ENCODE results near the gene RNF123. TPM values are rescaled to one million over a fixed set of nuclear protein-coding genes. Genes with fewer than 3 reads are reported as not detected.

Gene RNF123
- total and polyA plus RNA-seq, 2 donors (not counting 3 experiments of a cell fraction or from before 2014, with no cell fraction given): 43.4 to 59.3 TPM

GRCh38 chr3:49729966-49730609 lies 40.7 kb downstream of the RNF123 start:
- Histone ChIP-seq H3K9ac (replicated peaks; ENCODE audit: extremely low read depth, insufficient read depth, low read length) (no peak overlapping the region), H3K9me3 (replicated peaks; ENCODE audit: control insufficient read depth, insufficient read depth, low read length) (no peaks in the 10 kb centered on the region), H3K27me3 (ENCODE audit: control insufficient read depth in 2 of 2, insufficient read depth in 2 of 2, low read length in 2 of 2) (no peaks in the 10 kb centered on the region), H3K27ac (ENCODE audit: insufficient read depth, low read depth, low read length) (no peak overlapping the region), H4K20me1 (replicated peaks; ENCODE audit: control insufficient read depth, extremely low read depth, insufficient read depth, low read length) (no peaks in the 10 kb centered on the region), H3K9me1 (replicated peaks; ENCODE audit: control insufficient read depth, extremely low read depth, insufficient read depth, low read length) (no peaks in the 10 kb centered on the region), H3K4me3 (replicated peaks in 1 of 3; ENCODE audit: insufficient read depth in 1 of 3, low read depth in 1 of 3, low read length in 3 of 3) (no peak overlapping the region), H3K4me2 (ENCODE audit: insufficient read depth, low read length) (no peak overlapping the region), H3K79me2 (ENCODE audit: control insufficient read depth, insufficient read depth, low read length) (peaks cover 2% of the 10 kb centered on the region), H3K4me1 (ENCODE audit: control insufficient read depth, extremely low read depth, insufficient read depth, low read length) (no peaks in the 10 kb centered on the region), H3K36me3 (ENCODE audit: control insufficient read depth in 2 of 2, extremely low read depth in 1 of 2, insufficient read depth in 2 of 2, low read length in 2 of 2) (peaks cover 6 to 31% of the 10 kb centered on the region in 2 experiments), H2AFZ (ENCODE audit: low read depth, low read length) (no peak overlapping the region)
- intact Hi-C loops (cut with micrococcal nuclease): loop anchor here (10.0 kb wide), 1 partner anchor 355 kb away; the partner anchor contains the start of gene RBM5
- FAIRE-seq: no peak
- no TSS peak for BruUV-seq (replicated peaks)
- no peak for DNase-seq (ENCODE audit: low read depth, low spot score)
- TF ChIP-seq FOS (IDR thresholded peaks at IDR 0.05; ENCODE audit: borderline replicate concordance, insufficient read depth, low read length): no peak
- TF ChIP-seq MYC (IDR thresholded peaks at IDR 0.05; ENCODE audit: low read depth, low read length): no peak
- no peak for TF ChIP-seq MAX (IDR thresholded peaks at IDR 0.05; ENCODE audit: insufficient read depth, insufficient read length)
- TF ChIP-seq JUN (IDR thresholded peaks at IDR 0.05; ENCODE audit: borderline replicate concordance, insufficient read depth, insufficient read length, low read depth): no peak
- TF ChIP-seq EZH2 (IDR thresholded peaks at IDR 0.05; ENCODE audit: borderline replicate concordance, low read depth, low read length, severe bottlenecking): no peak
- no peak for TF ChIP-seq POLR2AphosphoS5 (IDR thresholded peaks at IDR 0.05; ENCODE audit: insufficient read depth, low read depth, low read length)
- TF ChIP-seq POLR2A (IDR thresholded peaks at IDR 0.05; ENCODE audit: low read depth, low read length): no peak
- dilution Hi-C loops (cut with MboI; ENCODE audit: extremely low pct_ligation_motif_present, low sequenced_read_pairs): no loop called here
- ChIA-PET POLR2A (no interaction called here), CTCF (no interaction called here)

GRCh38 chr3:49732597-49732996 lies 43.2 kb downstream of the RNF123 start:
- no peaks in the 10 kb centered on the region for H3K27me3 ChIP-seq (ENCODE audit: control insufficient read depth in 2 of 2, insufficient read depth in 2 of 2, low read length in 2 of 2)
- no peaks in the 10 kb centered on the region for H3K9me1 ChIP-seq (replicated peaks; ENCODE audit: control insufficient read depth, extremely low read depth, insufficient read depth, low read length)
- H3K36me3 ChIP-seq (ENCODE audit: control insufficient read depth in 2 of 2, extremely low read depth in 1 of 2, insufficient read depth in 2 of 2, low read length in 2 of 2): peaks cover 6 to 17% of the 10 kb centered on the region in 2 experiments
- no peak for FAIRE-seq
- no peak overlapping the region for H3K4me3 ChIP-seq (replicated peaks in 1 of 3; ENCODE audit: insufficient read depth in 1 of 3, low read depth in 1 of 3, low read length in 3 of 3)
- BruUV-seq (replicated peaks): no TSS peak
- intact Hi-C loops (cut with micrococcal nuclease): no loop called here
- dilution Hi-C loops (cut with MboI; ENCODE audit: extremely low pct_ligation_motif_present, low sequenced_read_pairs): no loop called here
- no peak overlapping the region for H3K9ac ChIP-seq (replicated peaks; ENCODE audit: extremely low read depth, insufficient read depth, low read length)
- no peaks in the 10 kb centered on the region for H4K20me1 ChIP-seq (replicated peaks; ENCODE audit: control insufficient read depth, extremely low read depth, insufficient read depth, low read length)
- no peaks in the 10 kb centered on the region for H3K9me3 ChIP-seq (replicated peaks; ENCODE audit: control insufficient read depth, insufficient read depth, low read length)
- H3K27ac ChIP-seq (ENCODE audit: insufficient read depth, low read depth, low read length): no peak overlapping the region
- H3K4me1 ChIP-seq (ENCODE audit: control insufficient read depth, extremely low read depth, insufficient read depth, low read length): no peaks in the 10 kb centered on the region
- H3K79me2 ChIP-seq (ENCODE audit: control insufficient read depth, insufficient read depth, low read length): peaks cover 2% of the 10 kb centered on the region
- TF ChIP-seq FOS (IDR thresholded peaks at IDR 0.05; ENCODE audit: borderline replicate concordance, insufficient read depth, low read length) (no peak), MYC (IDR thresholded peaks at IDR 0.05; ENCODE audit: low read depth, low read length) (no peak), POLR2AphosphoS5 (IDR thresholded peaks at IDR 0.05; ENCODE audit: insufficient read depth, low read depth, low read length) (no peak), POLR2A (IDR thresholded peaks at IDR 0.05; ENCODE audit: low read depth, low read length) (no peak)
- no peak for DNase-seq (ENCODE audit: low read depth, low spot score)
- H2AFZ ChIP-seq (ENCODE audit: low read depth, low read length): no peak overlapping the region
- no peak overlapping the region for H3K4me2 ChIP-seq (ENCODE audit: insufficient read depth, low read length)
- ChIA-PET POLR2A (no interaction called here), CTCF (no interaction called here)
